DMS114 treated with DMSO at 0.1 percent for 48 hours (cell line): ENCODE results near the gene N4BP2.

Source experiments
- DNase-seq: peaks from one replicate; lab custom pipeline; 2025; ENCODE audit not compliant: unreplicated experiment; lab: John Stamatoyannopoulos, UW

Gene N4BP2

GRCh38 chr4:40205259-40206198 is 148.9 kb downstream of the N4BP2 start:
- DNase-seq = no peak

DNA sequence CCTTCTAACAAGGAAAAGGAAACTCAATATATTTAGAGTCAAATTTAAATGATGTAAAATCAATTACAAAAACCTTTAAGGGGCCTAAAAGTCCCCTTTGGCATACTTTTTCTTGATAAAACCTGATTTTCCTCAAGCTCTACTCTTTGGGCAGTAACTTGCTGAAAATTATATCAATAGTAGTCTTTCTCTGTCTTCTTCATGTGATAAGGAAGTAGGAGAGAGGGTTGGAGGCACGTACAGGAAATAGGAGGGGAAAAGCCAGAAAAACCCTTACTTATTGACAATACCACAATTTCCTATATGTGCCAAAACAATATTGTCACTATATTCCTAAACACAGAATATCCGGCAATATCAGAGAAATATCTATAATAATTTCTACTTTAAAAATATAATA is 149.8 kb downstream of the N4BP2 start:
- DNase-seq = no peak
